Middle frontal gyrus (tissue), 1 donor: ENCODE measurements around the gene PSMD5.
A peak's percentile ranks its signal among the peaks of the same experiment; 100 is the strongest.
"Not testable (repeated sequence)": the region's sequence is repeated elsewhere in the genome, so short reads cannot be mapped to it uniquely, and the experiment has no call there.

ENCODE experiments used
- DNase-seq: peaks from one replicate; pipeline ENCODE4 v3.0.0-alpha.2; 2015; ENCODE audit warnings: low spot score; ENCODE audit errors: extremely low spot score

The PSMD5 gene

DNA sequence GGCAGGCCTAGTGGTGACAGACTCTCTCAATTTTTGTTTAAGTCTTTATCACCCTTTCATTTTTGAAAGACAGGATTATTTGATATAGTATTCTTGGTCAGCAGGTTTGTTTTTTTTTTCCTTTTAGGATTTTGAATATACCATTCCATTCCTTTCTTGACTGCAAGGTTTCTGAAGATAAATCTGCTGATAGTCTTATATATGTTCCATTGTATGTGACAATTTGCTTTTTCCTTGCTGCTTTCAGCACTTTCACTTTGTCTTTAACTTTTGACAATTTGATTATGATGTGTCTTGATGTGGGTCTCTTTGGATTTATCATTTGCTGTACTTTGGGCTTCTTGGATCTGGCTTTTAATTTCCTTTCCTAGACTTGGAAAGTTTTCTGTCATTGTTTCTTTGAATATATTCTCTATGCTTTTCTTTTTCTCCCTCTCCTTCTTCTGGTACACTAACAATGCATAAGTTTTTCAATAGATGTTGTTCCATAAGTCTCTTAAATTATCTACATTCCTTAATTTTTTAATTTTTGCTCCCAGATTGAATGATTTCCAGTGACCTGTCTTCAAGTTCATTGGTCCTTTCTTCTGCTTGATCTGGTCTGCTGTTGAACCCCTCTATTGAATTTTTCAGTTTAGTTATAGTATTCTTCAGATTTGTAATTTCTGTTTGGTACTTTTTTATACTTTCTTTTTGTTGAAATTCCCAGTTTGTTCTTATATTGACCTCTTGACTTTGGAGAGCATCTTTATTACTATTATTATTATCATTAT lies 34.9 kb downstream of the PSMD5 start:
- DNase-seq, result no peak

DNA sequence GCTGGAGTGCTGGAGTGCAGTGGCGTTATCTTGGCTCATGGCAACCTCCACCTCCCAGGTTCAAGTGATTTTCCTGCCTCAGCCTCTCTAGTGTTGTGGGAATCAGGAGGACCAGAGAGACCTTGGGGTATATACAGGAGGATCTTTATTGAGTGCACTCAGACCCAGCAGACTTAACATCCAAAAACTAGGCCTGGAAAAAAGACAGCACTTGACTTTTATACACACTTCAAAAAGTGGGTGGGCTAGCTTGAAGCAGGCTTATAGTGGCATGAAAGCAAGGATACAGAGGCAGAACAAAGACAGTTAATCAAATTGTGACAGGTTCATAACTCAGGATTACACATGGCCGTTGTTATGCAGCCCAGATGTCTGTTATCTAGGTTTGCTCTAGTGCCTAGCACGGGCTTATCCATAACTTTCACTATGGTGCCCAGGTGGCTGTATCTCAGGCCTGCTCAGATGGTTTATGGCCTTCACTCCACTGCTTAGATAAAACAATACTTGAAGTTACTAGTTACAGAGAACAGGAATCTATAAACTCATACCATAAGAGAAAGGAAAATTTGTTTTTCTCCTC lies 37.8 kb downstream of the PSMD5 start:
- not testable (repeated sequence) for DNase-seq

DNA sequence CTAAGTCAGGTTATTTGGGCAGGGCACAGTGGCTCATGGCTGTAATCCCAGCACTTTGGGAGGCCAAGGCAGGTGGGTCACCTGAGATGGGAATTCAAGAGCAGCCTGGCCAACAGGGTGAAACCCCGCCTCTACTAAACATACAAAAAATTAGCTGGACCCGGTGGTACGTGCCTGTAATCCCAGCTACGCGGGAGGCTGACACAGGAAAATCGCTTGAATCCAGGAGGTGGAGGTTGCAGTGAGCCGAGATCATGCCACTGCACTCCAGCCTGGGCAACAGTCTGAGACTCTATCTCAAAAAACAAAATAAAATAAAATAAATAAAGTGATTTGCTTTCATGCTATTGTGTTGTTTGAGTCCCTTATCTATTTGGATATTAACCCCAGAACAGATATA lies 41.3 kb downstream of the PSMD5 start:
- no peak for DNase-seq

DNA sequence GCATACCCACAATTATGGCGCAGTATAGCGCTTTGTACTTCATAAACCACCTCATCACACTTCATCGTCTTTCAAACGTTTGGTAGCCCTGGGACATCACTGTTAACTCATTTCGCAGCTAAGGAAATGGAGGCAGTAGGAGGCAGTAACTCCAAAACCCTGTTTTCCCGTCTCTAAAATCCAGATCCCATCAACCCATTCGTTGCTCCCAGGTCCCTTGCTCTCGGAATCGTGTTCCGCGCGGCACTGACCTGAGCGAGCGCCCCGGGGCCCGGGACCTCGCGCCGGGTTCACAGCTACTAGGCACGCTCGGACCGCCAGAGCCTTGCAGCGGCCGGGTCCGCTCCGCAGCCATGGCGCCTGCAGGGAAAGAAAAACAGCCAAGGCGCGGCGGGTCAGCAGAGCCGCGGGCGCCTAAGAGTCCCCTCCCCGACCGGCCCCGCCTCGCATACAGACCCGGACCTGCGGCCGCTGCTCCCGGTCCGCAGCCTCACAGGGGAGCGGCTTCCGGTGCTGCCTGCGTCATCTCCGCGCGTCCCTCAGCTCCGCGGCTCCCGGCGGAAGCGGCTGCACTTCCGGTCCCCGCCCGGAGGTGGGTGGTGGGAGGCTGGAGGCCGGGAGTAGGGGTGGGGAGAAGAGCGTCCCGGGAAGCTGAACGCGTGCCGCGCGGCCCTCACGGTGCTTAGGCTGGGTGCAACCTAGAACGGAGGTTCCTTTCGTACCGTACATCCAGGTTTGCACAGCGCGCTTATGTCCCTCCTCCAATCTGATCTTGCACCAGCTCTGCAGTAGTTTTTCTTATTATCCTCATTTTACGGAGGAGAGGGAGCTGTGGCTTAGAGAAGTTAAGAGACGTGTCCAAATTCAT lies 49.6 kb downstream of the PSMD5 start, which contains the start of gene FBXW2:
TSS of gene FBXW2 (minus strand) at position 519 of the 868 bp plus-strand sequence. CDS start 5,158 bp downstream, outside the sequence.
- DNase-seq, result peak; percentile 89

DNA sequence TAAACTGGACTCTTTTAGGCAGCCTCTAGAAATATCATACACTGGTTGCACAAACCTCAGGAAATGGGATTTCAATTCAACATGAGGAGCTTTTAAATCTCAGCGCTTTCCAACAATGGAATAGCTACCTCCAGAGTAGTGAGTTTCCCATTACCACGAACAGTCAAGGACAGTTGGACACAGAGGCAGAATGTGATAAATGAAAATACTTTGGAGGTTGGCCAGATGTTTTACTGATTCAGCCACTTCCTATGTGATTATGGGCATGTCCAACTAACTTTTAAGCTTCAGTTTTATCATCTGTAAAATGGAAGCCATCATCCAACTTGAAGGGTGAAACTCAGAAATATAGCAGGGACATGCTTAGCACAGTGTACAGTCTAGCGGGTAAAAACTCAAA lies 51.6 kb downstream of the PSMD5 start:
- DNase-seq, result no peak

DNA sequence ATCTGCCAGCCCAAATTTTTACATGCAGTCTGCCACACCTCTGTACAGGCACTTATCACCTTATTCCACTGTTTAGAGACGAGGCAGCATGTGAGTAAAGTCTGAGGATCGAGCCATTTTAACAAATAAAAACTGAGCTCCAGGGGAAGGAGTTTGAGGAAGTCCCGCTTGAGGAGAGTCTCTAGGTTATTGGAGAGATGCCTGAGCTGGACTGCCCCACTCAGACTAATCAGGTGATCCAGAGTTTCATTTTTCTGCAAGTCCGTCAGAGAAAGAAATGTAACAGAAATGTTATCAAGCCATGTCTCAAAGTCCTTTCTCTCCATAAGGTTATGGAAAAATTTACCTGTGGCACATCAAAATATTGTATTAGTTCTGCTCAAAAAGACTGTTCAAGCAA lies 54.8 kb downstream of the PSMD5 start:
- DNase-seq, result no peak

DNA sequence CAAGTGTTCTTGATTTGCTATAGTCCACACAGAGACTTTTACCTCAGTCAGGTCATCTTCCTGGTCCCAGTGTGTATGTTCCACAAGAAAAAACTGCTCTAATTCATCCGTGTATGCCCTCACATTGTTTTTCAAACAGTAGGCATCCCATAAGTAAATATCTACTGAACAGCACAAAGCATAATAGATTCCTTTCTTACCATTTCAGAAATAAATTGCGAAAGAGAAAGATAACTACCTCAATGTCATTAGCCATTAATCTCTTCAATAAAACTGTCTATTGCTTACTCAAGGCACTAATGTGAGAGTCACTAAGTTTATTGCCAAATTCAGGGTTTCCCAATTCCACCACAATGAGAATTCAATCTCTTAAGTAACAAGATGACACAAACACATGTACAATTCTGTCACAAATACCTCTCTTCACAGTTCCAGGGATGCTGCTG lies 59.1 kb downstream of the PSMD5 start:
- no peak for DNase-seq

DNA sequence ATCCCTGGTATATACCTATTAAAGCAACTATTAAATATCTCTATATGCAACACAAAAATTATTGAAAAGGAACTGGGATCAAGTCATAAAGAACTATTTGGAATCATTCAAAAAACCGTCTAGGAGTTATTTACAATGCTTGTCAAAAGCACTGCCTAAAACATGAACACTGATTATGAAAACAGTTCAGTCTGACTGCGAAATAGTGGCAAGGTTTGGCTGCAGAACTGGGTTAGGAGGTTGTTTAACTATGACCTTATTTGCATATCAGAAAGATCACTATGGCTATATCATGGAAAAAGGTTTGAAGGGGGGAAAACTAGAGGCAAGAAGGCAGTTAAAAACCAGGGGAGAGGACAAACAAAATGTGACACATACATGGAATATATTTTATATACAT lies 61.5 kb downstream of the PSMD5 start:
- no peak for DNase-seq

DNA sequence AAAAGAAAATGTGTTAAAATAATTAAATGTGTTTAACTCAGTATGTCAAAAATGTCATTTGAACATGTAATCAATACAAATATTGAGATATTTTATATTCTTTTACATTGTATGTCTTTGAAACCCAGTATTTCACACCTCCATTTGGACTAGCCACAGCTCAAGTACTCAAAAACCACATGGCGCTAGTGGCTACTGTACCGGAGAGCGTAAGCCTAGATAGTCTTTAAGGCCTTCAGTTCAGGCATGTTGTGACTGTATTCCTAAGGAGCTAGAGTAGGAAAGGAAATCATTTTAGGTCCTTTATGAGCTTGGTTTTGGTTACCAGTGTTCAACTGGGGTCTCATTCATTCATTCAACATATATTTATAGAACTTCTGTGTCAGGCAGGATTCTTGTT lies 62.4 kb downstream of the PSMD5 start:
- DNase-seq, result no peak

DNA sequence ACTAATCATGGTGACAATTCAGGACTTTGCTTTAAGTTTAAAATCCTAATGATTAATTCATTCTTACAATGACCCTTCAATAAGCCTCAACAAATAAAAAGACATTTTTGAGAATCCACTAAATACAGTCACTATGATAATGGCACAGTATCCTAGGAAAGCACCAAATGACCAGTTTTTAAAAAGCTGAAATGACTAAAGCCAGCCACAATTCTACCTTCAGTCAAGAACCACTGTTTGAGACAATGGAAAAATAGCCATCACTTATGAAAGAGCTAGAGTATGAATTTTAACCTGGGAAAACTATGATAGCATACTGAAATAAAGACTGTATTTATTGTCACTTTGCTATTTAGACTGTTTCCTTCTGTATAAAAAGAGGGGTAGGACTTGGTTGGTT lies 63.5 kb downstream of the PSMD5 start:
- no peak for DNase-seq

DNA sequence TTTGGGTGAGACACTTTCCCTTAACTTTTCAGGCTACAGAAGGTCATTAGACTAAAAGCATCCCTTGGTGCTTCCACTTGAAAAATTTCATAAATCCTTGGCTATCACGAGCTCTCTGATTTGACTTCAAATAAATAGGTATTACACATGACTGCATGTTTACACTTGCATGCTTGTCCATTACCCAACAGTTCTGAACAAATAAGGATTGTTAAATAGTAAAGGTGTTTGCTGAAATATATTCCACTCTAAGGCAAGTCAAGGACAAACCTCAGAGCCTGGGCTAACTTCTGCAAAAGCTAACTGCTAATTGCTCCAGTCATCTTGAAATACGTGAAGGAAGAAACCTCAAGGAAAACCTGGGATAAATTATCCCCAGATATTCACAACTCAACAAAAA lies 64.0 kb downstream of the PSMD5 start:
- DNase-seq, result no peak

DNA sequence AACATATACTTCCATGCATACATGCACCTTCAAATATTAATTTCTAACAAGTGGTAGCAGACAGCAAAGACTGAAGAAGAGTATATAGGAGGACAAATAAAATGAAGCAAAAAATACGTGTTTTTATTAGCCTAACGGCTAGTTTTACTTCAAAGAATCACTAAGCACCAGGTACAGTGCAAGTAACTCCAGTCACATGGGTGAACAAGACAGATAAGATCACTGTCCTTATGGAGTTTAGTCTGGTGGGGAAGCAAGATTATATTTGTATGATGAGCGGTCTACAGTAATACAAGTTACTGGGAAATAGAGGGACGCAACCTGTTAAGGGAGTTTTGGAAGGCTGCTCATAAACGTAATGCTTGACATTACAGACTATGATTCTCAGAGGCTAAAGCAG lies 65.5 kb downstream of the PSMD5 start:
- no peak for DNase-seq

DNA sequence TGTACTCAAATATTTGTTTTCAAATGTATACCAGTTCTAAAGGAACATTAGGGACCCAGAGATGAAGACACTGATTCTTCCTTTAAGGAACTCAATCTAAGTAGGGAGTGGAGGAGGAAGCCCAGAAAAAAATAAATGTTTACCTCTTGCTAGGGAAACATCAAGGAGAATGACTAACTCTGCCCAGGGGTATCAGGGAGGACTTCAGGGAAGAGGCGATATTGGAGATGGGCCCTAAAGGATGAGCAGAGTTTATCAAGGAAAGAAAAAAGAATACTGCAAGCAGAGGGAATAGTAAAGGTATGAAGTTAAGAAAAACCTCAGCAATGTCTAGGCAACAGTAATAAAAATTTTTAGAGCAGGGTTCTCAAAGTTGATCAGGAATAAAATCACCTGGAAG lies 65.9 kb downstream of the PSMD5 start:
- DNase-seq, result no peak

DNA sequence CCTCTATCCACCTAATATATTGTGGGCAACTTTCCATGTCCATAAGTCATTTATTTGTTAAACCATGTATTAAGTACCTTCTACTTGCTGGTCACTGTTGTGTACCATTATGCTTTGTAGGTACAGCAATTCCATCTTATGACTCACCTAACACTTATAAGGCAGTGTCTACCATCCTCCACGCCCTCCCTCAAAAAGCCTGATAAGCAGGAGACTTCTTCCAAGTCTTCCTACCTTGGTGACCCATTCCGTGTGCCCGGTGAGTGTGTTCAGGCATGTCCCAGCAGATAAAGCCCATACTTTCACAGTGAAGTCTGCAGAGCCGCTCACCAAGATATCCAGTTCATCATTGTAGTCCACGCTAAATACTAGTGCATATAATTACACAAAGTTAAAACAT lies 66.9 kb downstream of the PSMD5 start:
- DNase-seq, result no peak

DNA sequence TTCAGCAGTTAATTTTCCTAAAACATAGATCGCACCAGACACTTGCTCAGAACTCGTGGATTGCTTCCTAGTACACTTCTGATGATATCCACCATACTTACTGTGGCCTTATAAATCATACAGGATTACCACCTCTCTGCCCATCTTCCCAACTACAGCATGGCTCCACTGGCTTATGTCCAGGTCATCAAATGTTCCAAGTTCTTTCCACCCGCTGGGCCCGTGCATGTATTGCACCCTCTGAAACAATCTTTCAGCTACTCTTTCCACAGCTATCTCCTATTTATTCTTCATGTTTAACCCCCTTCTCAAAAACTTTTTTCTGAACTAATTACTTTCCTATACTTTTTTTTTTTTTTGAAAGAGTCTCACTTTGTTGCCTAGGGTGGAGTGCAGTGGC lies 68.0 kb downstream of the PSMD5 start:
- DNase-seq, result no peak

DNA sequence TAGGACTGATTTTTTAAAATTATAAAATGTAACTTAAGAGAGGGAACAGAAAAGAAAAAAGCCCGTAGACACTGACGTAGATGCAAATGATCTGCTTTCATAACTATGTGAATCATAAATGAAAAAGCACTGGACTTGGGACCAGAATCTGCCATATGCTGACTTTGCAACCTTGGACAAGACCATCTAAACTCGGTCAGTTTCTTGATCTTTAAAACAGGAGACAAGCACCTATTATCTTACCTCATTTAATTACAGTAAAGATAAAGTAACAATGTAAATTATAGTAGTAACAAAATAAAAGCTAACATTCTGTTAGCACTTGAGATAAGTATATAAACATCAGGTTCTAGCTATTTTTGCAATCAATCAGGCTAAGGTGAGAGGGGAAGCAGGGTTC lies 69.5 kb downstream of the PSMD5 start:
- no peak for DNase-seq

DNA sequence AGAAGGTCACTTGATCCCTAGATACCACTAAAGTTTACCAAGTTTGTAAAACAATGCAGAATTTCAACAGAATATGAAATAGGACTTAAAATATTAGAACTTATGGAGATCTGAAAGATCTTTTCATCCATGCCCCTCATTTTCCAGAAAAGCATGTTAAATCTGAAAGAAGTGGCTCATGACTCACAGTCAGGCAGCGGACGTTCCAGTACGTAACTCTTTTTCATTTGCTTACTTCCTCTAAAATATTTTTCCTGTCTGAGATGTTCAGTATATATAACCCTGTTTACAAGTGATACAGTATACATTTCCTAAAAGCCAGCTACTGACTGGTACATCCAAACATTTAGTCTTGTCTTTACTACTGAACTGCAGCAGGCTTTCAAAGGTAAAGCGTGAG lies 71.8 kb downstream of the PSMD5 start:
- DNase-seq, result no peak

DNA sequence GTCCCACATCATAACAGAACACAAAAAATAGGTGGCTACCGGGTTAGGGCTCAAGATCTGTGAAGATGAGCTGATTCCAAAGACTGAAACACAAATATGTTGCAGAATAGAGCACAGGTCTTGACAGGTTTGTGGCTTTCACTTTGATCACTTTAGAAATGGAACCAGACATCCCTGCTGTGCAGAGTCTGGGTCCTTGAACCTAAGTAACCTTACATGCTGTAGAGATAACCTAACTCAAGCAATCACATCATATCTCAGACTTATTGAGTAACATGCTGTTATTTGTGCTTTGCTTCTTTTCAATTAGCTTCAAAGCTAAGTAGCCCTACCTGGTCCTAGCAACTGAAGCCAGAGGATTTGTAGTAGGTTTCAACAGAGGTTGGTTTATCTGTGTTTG lies 73.8 kb downstream of the PSMD5 start:
- DNase-seq, result no peak

DNA sequence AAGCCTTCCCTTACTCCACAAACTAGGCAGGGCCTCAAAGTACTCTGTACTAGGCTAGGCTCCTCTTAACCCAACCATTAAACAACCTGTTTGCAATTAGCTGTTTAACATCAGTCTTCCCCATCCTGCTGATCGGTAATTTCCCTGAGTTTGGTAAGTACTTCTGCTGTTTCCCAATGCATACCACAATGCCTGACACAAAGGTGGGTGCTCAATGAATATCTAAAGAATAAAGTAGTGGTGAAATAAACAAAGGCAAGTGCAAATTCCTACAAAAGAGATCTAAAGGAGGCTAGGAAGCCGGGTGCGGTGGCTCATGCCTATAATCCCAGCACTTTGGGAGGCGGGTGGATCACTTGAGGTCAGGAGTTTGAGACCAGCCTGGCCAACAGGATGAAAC lies 74.5 kb downstream of the PSMD5 start:
- no peak for DNase-seq

DNA sequence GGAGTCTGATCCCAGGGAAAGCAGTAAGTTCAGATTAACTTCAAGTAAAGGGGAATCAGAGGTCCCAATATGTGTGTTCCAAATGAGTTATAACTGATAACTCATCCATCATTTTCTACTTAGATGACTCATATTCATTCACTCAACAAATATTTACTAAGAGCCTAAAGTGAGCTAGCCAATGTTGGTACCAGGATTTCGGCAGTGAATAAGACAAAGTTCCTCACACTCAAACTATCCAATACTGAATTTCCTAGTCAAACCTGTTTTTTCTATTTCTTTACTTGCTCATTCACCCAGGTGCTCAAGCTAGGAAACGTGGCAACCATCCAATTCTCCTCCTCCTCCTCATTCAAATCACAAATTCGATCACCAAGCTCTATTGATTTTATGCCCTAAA lies 75.3 kb downstream of the PSMD5 start:
- DNase-seq, result no peak
